SK-N-SH treated with all-trans-retinoic acid at 6 μM for 48 hours (cell line): ENCODE results near the gene DCT.
A peak's percentile ranks its signal among the peaks of the same experiment; 100 is the strongest.

Experiments
- ATAC-seq: fragments of 200-7000 bp; cut with Tn5 transposase; 3 replicates; pipeline ENCODE4 v1.9.1; 2020; ENCODE audit warnings: mild to moderate bottlenecking, moderate library complexity
- ARNTL ChIP-seq: fragments of 450-650 bp; formaldehyde crosslinking; IDR thresholded peaks from 2 replicates; pipeline ENCODE4 v1.5.0; 2020; ENCODE audit warnings: low read depth, mild to moderate bottlenecking, moderate library complexity, borderline replicate concordance
- BACH2 ChIP-seq: fragments of 250-450 bp; sonication (Bioruptor Pico); IDR thresholded peaks from 2 replicates; pipeline ENCODE4 v1.9.0; 2021; ENCODE audit warnings: mild to moderate bottlenecking, borderline replicate concordance
- CSDC2 ChIP-seq: fragments of 250-450 bp; sonication (Bioruptor Pico); IDR thresholded peaks from 2 replicates; pipeline ENCODE4 v1.5.0; 2020; ENCODE audit warnings: mild to moderate bottlenecking, moderate library complexity
- CSRNP3 ChIP-seq: fragments of 250-450 bp; sonication (Bioruptor Pico); IDR thresholded peaks from 2 replicates; pipeline ENCODE4 v1.5.1; 2021; ENCODE audit warnings: mild to moderate bottlenecking, moderate library complexity
- GLIS3 ChIP-seq: fragments of 250-450 bp; sonication (Bioruptor Pico); IDR thresholded peaks from 2 replicates; pipeline ENCODE4 v1.5.0; 2020; ENCODE audit warnings: mild to moderate bottlenecking, moderate library complexity
- ISL1 ChIP-seq: fragments of 250-450 bp; sonication (Bioruptor Pico); IDR thresholded peaks from 2 replicates; pipeline ENCODE4 v2.1.2; 2022; ENCODE audit warnings: mild to moderate bottlenecking, moderate library complexity
- OSR1 ChIP-seq: fragments of 250-450 bp; sonication (Bioruptor Pico); IDR thresholded peaks from 2 replicates; pipeline ENCODE4 v1.8.0; 2022; ENCODE audit warnings: moderate library complexity, mild to moderate bottlenecking, inconsistent platforms
- PATZ1 ChIP-seq: fragments of 250-450 bp; sonication (Bioruptor Pico); IDR thresholded peaks from 2 replicates; pipeline ENCODE4 v1.8.0; 2020; ENCODE audit warnings: mild to moderate bottlenecking, moderate library complexity, borderline replicate concordance
- RARB ChIP-seq: fragments of 250-450 bp; sonication (Bioruptor Pico); IDR thresholded peaks from 2 replicates; pipeline ENCODE4 v1.8.0; 2021; ENCODE audit warnings: mild to moderate bottlenecking, moderate library complexity
- SNAI2 ChIP-seq: fragments of 250-450 bp; sonication (Bioruptor Pico); IDR thresholded peaks from 2 replicates; pipeline ENCODE4 v1.5.0; 2020; ENCODE audit warnings: mild to moderate bottlenecking, moderate library complexity
- TCF4 ChIP-seq: fragments of 250-450 bp; sonication (Bioruptor Pico); IDR thresholded peaks from 2 replicates; pipeline ENCODE4 v1.8.0; 2021; ENCODE audit warnings: mild to moderate bottlenecking, moderate library complexity, borderline replicate concordance
- TSHZ2 ChIP-seq: fragments of 250-450 bp; sonication (Bioruptor Pico); IDR thresholded peaks from 2 replicates; pipeline ENCODE4 v1.5.0; 2020; ENCODE audit warnings: mild to moderate bottlenecking, moderate library complexity
- ZFP3 ChIP-seq: fragments of 250-450 bp; sonication (Bioruptor Pico); IDR thresholded peaks from 2 replicates; pipeline ENCODE4 v1.5.0; 2020; ENCODE audit warnings: mild to moderate bottlenecking, moderate library complexity
- ZFP30 ChIP-seq: fragments of 450-650 bp; formaldehyde crosslinking; IDR thresholded peaks from 2 replicates; pipeline ENCODE4 v1.5.0; 2022; ENCODE audit warnings: mild to moderate bottlenecking, moderate library complexity
- ZNF565 ChIP-seq: fragments of 450-650 bp; formaldehyde crosslinking; conservative IDR thresholded peaks from 2 replicates; pipeline ENCODE4 v1.5.0; 2020; ENCODE audit warnings: low read depth, mild to moderate bottlenecking, moderate library complexity
- ZNF70 ChIP-seq: fragments of 450-650 bp; formaldehyde crosslinking; IDR thresholded peaks from 2 replicates; pipeline ENCODE4 v1.5.0; 2020; ENCODE audit warnings: mild to moderate bottlenecking, moderate library complexity
- TF ChIP-seq, protein P1 (sequence below): fragments of 250-450 bp; sonication (Bioruptor Pico); IDR thresholded peaks from 2 replicates; pipeline ENCODE4 v1.8.0; 2021; ENCODE audit warnings: low read depth, mild to moderate bottlenecking, moderate library complexity, borderline replicate concordance
- TF ChIP-seq, protein P2 (sequence below): fragments of 250-450 bp; sonication (Bioruptor Pico); IDR thresholded peaks from 2 replicates; pipeline ENCODE4 v1.5.1; 2020; ENCODE audit warnings: low read depth, mild to moderate bottlenecking, moderate library complexity

The DCT gene

DNA sequence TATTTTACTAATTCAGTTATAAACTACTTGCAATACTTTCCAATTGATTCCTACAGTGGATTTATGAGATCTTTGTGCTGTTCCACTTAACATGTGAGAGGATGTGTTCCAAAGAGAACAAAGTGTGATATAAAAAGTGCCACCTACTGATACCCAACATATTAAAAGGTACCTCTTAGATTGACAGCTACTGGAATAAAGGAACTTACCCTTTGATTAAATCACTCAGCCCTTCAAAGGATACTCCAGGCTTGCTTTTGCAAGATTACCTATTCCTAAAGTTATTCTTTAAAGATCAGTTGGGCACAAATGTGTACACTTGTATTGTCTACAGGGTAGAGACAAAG lies 65.9 kb downstream of the DCT start:
- no peak for ATAC-seq
- TF ChIP-seq TSHZ2 (CRISPR knock-in tag), result no peak
- no peak for TF ChIP-seq RARB (CRISPR knock-in tag)
- TF ChIP-seq PATZ1 (CRISPR knock-in tag), result no peak
- no peak for TF ChIP-seq CSDC2 (CRISPR knock-in tag)
- no peak for TF ChIP-seq OSR1 (CRISPR knock-in tag)

DNA sequence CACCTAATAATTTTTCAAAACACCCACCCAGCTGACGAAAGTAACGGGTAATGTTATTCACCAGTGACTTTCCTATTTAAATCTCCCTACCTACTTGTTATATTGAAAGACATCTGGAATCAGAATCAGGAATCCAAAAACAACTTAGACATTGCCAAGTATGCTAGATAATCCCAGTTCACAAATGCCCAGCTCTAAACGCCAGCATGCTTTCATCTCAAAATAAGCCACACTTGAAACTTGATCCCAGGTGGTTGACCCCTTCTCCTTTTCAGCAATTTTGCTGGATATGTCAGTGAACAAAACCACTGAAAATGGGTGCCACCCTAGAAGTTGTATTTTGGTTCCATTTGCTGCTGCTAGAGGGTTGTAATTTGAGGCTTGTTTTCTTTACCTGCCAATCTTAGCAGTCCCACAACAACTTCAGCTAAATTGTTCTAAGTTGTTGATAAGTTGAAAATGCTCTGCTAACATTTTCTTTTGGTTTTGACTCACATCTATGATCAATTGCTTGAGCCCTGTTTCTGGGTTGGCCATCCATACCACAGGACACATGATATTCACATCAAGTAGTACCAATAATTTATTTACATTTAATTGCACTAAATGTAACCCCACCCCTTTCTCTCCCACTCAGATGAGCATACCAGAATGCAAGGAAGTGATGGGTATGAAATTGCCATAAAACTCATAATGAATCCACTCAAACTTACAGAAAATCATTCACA lies 66.4 kb downstream of the DCT start:
- ATAC-seq, result no peak
- no peak for TF ChIP-seq ZFP3 (CRISPR knock-in tag)
- no peak for TF ChIP-seq TCF4
- no peak for TF ChIP-seq GLIS3 (CRISPR knock-in tag)
- TF ChIP-seq PATZ1 (CRISPR knock-in tag), result no peak

GRCh38 chr13:94411747-94412146 lies 67.7 kb downstream of the DCT start:
- no peak for ATAC-seq
- TF ChIP-seq ZNF565 (CRISPR knock-in tag), result no peak
- TF ChIP-seq TSHZ2 (CRISPR knock-in tag), result no peak
- no peak for TF ChIP-seq BACH2 (CRISPR knock-in tag)
- no peak for TF ChIP-seq CSDC2 (CRISPR knock-in tag)
- no peak for TF ChIP-seq SNAI2
- TF ChIP-seq CSRNP3 (CRISPR knock-in tag), result no peak

DNA sequence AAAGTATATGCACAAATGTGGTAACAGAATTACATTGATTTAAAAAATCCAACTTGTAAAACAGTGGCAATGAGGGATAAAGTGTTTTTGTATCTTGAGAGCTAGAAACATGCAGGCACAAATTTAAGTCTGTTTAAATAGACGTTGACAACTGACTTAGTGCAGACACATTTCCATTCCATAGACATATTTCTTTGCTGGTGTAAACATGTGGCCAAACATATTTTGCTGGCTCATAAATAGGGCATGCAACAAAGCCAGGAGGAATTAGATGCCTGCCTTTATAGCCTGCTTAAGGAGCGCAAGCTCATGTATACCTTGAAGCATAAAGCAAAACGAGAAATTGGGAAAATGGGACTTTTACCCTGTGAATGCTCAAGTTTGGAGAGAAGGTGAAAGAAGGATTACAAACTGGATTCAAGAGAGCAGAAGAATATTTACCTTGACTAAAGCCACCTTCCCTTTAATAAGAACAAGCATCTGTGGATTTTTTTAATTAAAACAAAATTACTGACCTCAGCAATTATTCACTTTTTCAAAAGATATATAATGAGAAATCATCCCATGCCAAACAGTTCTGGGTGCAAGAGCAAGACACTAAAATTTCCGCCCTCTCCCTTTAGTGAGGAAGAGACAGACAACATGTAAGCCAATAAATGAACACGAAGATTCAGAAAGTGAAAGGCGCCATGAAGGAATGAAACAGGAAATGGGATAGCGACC lies 71.0 kb downstream of the DCT start:
- no peak for TF ChIP-seq OSR1 (CRISPR knock-in tag)
- TF ChIP-seq CSRNP3 (CRISPR knock-in tag), result no peak
- TF ChIP-seq ZNF70 (CRISPR knock-in tag), result no peak
- TF ChIP-seq, protein P1, sequence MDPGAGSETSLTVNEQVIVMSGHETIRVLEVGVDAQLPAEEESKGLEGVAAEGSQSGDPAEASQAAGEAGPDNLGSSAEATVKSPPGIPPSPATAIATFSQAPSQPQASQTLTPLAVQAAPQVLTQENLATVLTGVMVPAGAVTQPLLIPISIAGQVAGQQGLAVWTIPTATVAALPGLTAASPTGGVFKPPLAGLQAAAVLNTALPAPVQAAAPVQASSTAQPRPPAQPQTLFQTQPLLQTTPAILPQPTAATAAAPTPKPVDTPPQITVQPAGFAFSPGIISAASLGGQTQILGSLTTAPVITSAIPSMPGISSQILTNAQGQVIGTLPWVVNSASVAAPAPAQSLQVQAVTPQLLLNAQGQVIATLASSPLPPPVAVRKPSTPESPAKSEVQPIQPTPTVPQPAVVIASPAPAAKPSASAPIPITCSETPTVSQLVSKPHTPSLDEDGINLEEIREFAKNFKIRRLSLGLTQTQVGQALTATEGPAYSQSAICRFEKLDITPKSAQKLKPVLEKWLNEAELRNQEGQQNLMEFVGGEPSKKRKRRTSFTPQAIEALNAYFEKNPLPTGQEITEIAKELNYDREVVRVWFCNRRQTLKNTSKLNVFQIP (CRISPR knock-in tag), result no peak
- TF ChIP-seq ARNTL (CRISPR knock-in tag), result no peak
- no peak for TF ChIP-seq SNAI2
- no peak for TF ChIP-seq ZFP30 (CRISPR knock-in tag)
- no peak for TF ChIP-seq ISL1 (CRISPR knock-in tag)
- TF ChIP-seq, protein P2, sequence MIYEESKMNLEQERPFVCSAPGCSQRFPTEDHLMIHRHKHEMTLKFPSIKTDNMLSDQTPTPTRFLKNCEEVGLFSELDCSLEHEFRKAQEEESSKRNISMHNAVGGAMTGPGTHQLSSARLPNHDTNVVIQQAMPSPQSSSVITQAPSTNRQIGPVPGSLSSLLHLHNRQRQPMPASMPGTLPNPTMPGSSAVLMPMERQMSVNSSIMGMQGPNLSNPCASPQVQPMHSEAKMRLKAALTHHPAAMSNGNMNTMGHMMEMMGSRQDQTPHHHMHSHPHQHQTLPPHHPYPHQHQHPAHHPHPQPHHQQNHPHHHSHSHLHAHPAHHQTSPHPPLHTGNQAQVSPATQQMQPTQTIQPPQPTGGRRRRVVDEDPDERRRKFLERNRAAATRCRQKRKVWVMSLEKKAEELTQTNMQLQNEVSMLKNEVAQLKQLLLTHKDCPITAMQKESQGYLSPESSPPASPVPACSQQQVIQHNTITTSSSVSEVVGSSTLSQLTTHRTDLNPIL (CRISPR knock-in tag), result no peak
- TF ChIP-seq TCF4, result no peak
- peak; percentile 32; the same call in 1 of the 3 replicates for ATAC-seq
